Right kidney (tissue), 9 donors: Measurements from ENCODE around the gene ALKBH5.

Experiments
- DNase-seq: peaks from one replicate; pipeline ENCODE4 v3.0.0-alpha.2; 2016
- long read RNA-seq, 8 donors: transcript quantifications; one replicate each; lab custom pipeline, GENCODE V29; 2026

Gene ALKBH5
- long read RNA-seq, donor 1, transcript ALKBH5-201 (4 exons, 2,748 nt) = major isoform, 16 of 16 reads
- long read RNA-seq, donor 1, partial matches to known transcripts = 0 of 16 reads
- long read RNA-seq, donor 1, other reads (novel, unspliced or antisense) = 0 of 16 reads
- long read RNA-seq, donor 2, transcript ALKBH5-201 (4 exons, 2,748 nt) = major isoform, 6 of 14 reads
- long read RNA-seq, donor 2, partial matches to known transcripts = 7 of 14 reads
- long read RNA-seq, donor 2, other reads (novel, unspliced or antisense) = 0 of 14 reads
- long read RNA-seq, donor 3, transcript ALKBH5-201 (4 exons, 2,748 nt) = major isoform, 6 of 7 reads
- long read RNA-seq, donor 3, partial matches to known transcripts = 0 of 7 reads
- long read RNA-seq, donor 3, other reads (novel, unspliced or antisense) = 0 of 7 reads
- long read RNA-seq, donor 4, transcript ALKBH5-201 (4 exons, 2,748 nt) = major isoform, 10 of 11 reads
- long read RNA-seq, donor 4, partial matches to known transcripts = 0 of 11 reads
- long read RNA-seq, donor 4, other reads (novel, unspliced or antisense) = 0 of 11 reads
- long read RNA-seq, donor 5, transcript ALKBH5-201 (4 exons, 2,748 nt) = major isoform, 7 of 50 reads
- long read RNA-seq, donor 5, partial matches to known transcripts = 43 of 50 reads
- long read RNA-seq, donor 5, other reads (novel, unspliced or antisense) = 0 of 50 reads
- long read RNA-seq, donor 6, transcript ALKBH5-201 (4 exons, 2,748 nt) = major isoform, 17 of 19 reads
- long read RNA-seq, donor 6, partial matches to known transcripts = 0 of 19 reads
- long read RNA-seq, donor 6, other reads (novel, unspliced or antisense) = 0 of 19 reads
- long read RNA-seq, donor 7 = 0 reads
- long read RNA-seq, donor 8, transcript ALKBH5-201 (4 exons, 2,748 nt) = major isoform, 18 of 18 reads
- long read RNA-seq, donor 8, partial matches to known transcripts = 0 of 18 reads
- long read RNA-seq, donor 8, other reads (novel, unspliced or antisense) = 0 of 18 reads

GRCh38 chr17:18183334-18184142, at the start of gene ALKBH5:
Gene ALKBH5, plus strand, starts transcription at chr17:18183828. Its CDS starts 416 bp downstream, at chr17:18184244.
- peak; percentile 100 for DNase-seq

- no peak for DNase-seq
Observed at GRCh38 chr17:18136357-18136756, 47.3 kb upstream of the ALKBH5 start.

- no peak for DNase-seq
Observed at GRCh38 chr17:18138065-18138749, 45.4 kb upstream of the ALKBH5 start.

- no peak for DNase-seq
Observed at GRCh38 chr17:18139092-18139491, 44.5 kb upstream of the ALKBH5 start.

- no peak for DNase-seq
Observed at GRCh38 chr17:18139498-18139897, 44.1 kb upstream of the ALKBH5 start.

GRCh38 chr17:18139949-18140348, 43.7 kb upstream of the ALKBH5 start:
- no peak for DNase-seq

GRCh38 chr17:18140648-18141047, 43.0 kb upstream of the ALKBH5 start:
- no peak for DNase-seq

- no peak for DNase-seq
Observed at GRCh38 chr17:18141210-18141803, 42.3 kb upstream of the ALKBH5 start.

- DNase-seq = no peak
Observed at GRCh38 chr17:18142417-18142816, 41.2 kb upstream of the ALKBH5 start.

- no peak for DNase-seq
Observed at GRCh38 chr17:18143044-18143936, 40.3 kb upstream of the ALKBH5 start.

- no peak for DNase-seq
Observed at GRCh38 chr17:18144261-18144660, 39.4 kb upstream of the ALKBH5 start.

- DNase-seq = no peak
Observed at GRCh38 chr17:18144855-18145254, 38.8 kb upstream of the ALKBH5 start.

- no peak for DNase-seq
Observed at GRCh38 chr17:18145811-18146210, 37.8 kb upstream of the ALKBH5 start.

- no peak for DNase-seq
Observed at GRCh38 chr17:18146259-18146658, 37.4 kb upstream of the ALKBH5 start.

GRCh38 chr17:18146980-18147379, 36.6 kb upstream of the ALKBH5 start:
- no peak for DNase-seq

GRCh38 chr17:18148586-18148985, 35.0 kb upstream of the ALKBH5 start:
- no peak for DNase-seq

GRCh38 chr17:18151290-18151689, 32.3 kb upstream of the ALKBH5 start:
- DNase-seq = no peak

GRCh38 chr17:18155179-18155578, 28.4 kb upstream of the ALKBH5 start:
- no peak for DNase-seq

GRCh38 chr17:18156171-18156975, 27.3 kb upstream of the ALKBH5 start:
- DNase-seq = no peak
